Cardiac muscle cell (in vitro differentiated cells and primary cell): Measurements from ENCODE around the gene CACNA1E. TPM values are rescaled to one million over a fixed set of nuclear protein-coding genes. Genes with fewer than 3 reads are reported as not detected.

Experiments
- DNase-seq, 2 donors: peaks; one replicate each; pipeline versions ENCODE4 v3.0.0 to v3.0.0-alpha.2; 2010 to 2017; ENCODE audit warnings: low read depth in 1 of 2, low spot score in 1 of 2
- H3K27ac ChIP-seq: fragments of 200-600 bp; sonication (generic); 2 replicates; pipeline ENCODE4 v1.5.1; 2016
- H3K27me3 ChIP-seq: fragments of 200-600 bp; sonication (generic); 2 replicates; pipeline ENCODE4 v1.6.0; 2016; ENCODE audit warnings: control low read depth
- H3K36me3 ChIP-seq: fragments of 200-600 bp; sonication (generic); 2 replicates; pipeline ENCODE4 v1.5.1; 2016; ENCODE audit warnings: control low read depth
- H3K4me1 ChIP-seq: fragments of 200-600 bp; sonication (generic); 2 replicates; pipeline ENCODE4 v1.8.1; 2017; ENCODE audit warnings: low read depth, mild to moderate bottlenecking, mixed run types
- H3K4me3 ChIP-seq: fragments of 200-600 bp; sonication (generic); 2 replicates; pipeline ENCODE4 v1.5.1; 2016; ENCODE audit warnings: mild to moderate bottlenecking
- H3K9me3 ChIP-seq: fragments of 200-600 bp; sonication (generic); 2 replicates; pipeline ENCODE4 v1.5.1; 2017; ENCODE audit warnings: low read depth, mild to moderate bottlenecking, control low read depth
- CTCF ChIP-seq: IDR thresholded peaks from 2 replicates; pipeline ENCODE4 v1.5.1; 2012; ENCODE audit warnings: low read depth, mild to moderate bottlenecking, low read length
- polyA plus RNA-seq: library from polyadenylated mRNA; unstranded; fragments of >200 nt; fragmentation: Nextera tagmentation; extraction: Ambion mirVana; gene quantifications from 2 replicates; pipeline ENCODE4 v1.2.1, GENCODE V29; 2016
- total RNA-seq: library from RNA; depleted of rRNA; stranded (reverse); fragments of >200 nt; gene quantifications from 2 replicates; pipeline ENCODE4 v1.2.3, GENCODE V29; 2016

The CACNA1E gene
- total and polyA plus RNA-seq, 2 experiments from 2014 or later: 0.36 TPM; not detected in 1

DNA sequence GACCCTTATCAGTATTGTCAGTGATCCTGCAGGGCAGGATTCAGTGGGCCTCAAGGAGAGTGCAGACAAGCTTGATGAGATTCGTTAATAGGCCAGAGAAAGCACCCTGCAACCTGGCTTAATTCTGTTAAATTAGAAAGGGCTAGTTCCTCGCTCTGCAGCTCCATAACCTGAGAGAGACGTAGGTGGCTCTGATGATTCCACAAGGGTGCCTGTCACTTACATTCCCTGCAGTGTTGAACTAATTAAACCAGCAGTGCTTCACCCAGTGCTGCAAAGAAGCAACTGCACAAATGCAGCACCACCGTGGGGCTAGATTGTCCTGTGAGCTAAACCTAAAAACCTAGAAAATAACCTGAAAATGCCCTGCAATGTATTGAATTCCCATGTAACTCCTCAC is 270.8 kb downstream of the CACNA1E start:
- H3K27me3 ChIP-seq: no peaks in the 10 kb centered on the region
- H3K36me3 ChIP-seq: no peaks in the 10 kb centered on the region
- no peaks in the 10 kb centered on the region for H3K9me3 ChIP-seq
- no peak for TF ChIP-seq CTCF
- DNase-seq: peak in 1 of 2 donors; percentile 9
- no peak overlapping the region for H3K4me3 ChIP-seq
- H3K27ac ChIP-seq: no peak overlapping the region
- H3K4me1 ChIP-seq: peaks cover 6% of the 10 kb centered on the region

DNA sequence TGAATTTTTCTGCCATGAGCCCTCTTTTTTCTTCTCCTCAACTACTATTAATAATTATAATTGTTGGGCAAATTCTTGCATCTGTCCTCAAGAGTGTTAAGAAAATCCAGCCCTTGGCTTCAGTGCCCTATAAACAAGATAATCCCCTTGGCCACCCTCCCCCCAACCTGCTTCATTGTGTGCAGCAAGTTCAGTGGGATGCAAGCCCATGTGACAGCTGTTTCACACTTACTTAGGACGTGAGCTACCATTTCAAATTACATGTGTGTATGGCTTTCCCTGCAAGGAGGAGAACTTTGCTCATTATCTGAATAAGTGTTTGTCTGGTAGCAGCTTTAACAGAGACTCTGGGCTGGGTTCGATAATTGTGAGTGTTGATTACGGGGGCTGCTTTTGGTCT is 276.2 kb downstream of the CACNA1E start:
- no peaks in the 10 kb centered on the region for H3K27me3 ChIP-seq
- no peak overlapping the region for H3K4me3 ChIP-seq
- H3K27ac ChIP-seq: no peak overlapping the region
- TF ChIP-seq CTCF: no peak
- H3K36me3 ChIP-seq: no peaks in the 10 kb centered on the region
- DNase-seq: no peak
- no peaks in the 10 kb centered on the region for H3K4me1 ChIP-seq
- H3K9me3 ChIP-seq: no peaks in the 10 kb centered on the region

GRCh38 chr1:181763736-181764135 is 280.4 kb downstream of the CACNA1E start:
- Histone ChIP-seq H3K36me3 (no peaks in the 10 kb centered on the region), H3K27ac (no peak overlapping the region), H3K4me3 (no peak overlapping the region), H3K9me3 (no peaks in the 10 kb centered on the region), H3K4me1 (no peaks in the 10 kb centered on the region), H3K27me3 (no peaks in the 10 kb centered on the region)
- no peak for DNase-seq
- TF ChIP-seq CTCF: no peak

DNA sequence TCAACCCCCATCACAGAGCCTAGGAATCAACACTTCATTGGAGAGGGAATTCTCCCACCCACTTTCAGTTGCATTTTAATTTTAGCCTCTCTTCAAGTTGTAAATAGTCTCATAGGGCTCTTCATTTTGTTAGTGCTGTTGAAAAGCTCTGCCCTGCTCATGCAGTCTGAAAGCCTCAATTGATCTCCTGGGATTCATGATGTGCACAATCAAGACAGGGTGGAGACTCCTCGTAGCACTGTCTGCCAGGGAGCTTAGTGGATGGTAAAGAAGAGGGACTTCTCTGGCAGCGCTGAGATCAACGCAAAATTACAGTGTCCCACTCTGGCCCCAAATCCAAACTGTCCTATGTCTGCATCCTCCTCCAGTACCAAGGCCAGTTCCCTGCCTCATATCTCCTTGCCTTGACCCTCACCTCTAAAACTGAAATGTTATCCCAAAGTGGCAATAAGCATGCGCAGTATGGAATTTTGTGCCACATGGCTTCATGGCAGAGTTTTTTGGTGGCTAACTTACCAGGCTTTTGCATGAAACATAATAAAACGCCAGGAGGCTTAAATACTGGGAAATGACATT is 282.2 kb downstream of the CACNA1E start:
- H3K36me3 ChIP-seq: no peaks in the 10 kb centered on the region
- H3K27me3 ChIP-seq: no peaks in the 10 kb centered on the region
- TF ChIP-seq CTCF: no peak
- no peaks in the 10 kb centered on the region for H3K9me3 ChIP-seq
- peak in 1 of 2 donors; percentile 13 for DNase-seq
- H3K4me3 ChIP-seq: no peak overlapping the region
- no peaks in the 10 kb centered on the region for H3K4me1 ChIP-seq
- no peak overlapping the region for H3K27ac ChIP-seq

GRCh38 chr1:181767001-181767708 is 283.8 kb downstream of the CACNA1E start:
- no peaks in the 10 kb centered on the region for H3K36me3 ChIP-seq
- no peak overlapping the region for H3K27ac ChIP-seq
- no peaks in the 10 kb centered on the region for H3K4me1 ChIP-seq
- H3K27me3 ChIP-seq: no peaks in the 10 kb centered on the region
- no peaks in the 10 kb centered on the region for H3K9me3 ChIP-seq
- DNase-seq: no peak
- H3K4me3 ChIP-seq: no peak overlapping the region
- no peak for TF ChIP-seq CTCF
